HG02610 (cell line): ENCODE measurements around the gene TARS3.
"Not testable (repeated sequence)": the region's sequence is repeated elsewhere in the genome, so short reads cannot be mapped to it uniquely, and the experiment has no call there.

Experiments used
- ATAC-seq: cut with Tn5 transposase; IDR thresholded peaks from one replicate; pipeline ENCODE4 v1.9.1; 2021; ENCODE audit warnings: mild to moderate bottlenecking, moderate library complexity; ENCODE audit not compliant: unreplicated experiment

The TARS3 gene

DNA sequence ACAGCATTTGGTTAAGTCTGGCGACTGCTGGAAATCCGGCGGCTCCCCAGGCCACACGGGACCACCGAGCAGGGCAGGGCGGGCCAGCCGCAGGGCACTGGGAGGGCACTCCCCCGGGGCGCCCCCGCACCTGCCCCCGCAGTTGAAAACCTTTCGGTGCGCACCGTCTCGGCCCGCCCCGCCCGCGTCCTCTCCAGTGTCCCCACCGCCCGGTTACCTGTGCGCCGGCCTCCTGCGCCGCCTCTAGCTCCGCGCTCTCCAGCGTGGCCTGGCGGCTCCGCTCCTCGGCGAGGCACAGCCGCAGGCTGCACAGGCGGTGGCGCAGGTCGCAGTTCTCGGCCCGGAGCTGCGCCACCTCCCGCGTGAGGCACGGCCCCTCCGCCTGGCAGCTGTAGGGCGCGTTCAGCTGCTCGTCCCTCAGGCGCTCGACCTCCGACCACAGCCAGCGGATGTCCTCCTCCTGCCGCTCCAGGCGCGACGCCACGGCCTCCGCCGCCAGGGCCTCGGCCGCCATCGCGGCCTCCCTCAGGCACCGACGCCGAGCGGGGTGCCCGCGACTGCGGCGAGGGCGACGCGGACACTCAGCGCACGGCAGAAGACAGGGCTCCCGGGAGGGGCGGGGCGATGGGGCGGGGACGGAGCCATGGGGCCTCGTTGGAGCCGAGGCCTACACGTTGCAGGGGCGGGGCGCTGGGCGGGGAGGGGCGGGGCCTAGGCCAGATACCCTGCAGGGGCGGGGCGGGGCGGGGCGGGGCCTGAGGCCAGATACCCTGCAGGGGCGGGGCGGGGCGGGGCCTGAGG, at the start of gene TARS3:
TSS of gene TARS3 (minus strand) at position 600 of the 801 bp plus-strand sequence. CDS start at position 514, 86 bp downstream.
- ATAC-seq = peak; percentile 80

DNA sequence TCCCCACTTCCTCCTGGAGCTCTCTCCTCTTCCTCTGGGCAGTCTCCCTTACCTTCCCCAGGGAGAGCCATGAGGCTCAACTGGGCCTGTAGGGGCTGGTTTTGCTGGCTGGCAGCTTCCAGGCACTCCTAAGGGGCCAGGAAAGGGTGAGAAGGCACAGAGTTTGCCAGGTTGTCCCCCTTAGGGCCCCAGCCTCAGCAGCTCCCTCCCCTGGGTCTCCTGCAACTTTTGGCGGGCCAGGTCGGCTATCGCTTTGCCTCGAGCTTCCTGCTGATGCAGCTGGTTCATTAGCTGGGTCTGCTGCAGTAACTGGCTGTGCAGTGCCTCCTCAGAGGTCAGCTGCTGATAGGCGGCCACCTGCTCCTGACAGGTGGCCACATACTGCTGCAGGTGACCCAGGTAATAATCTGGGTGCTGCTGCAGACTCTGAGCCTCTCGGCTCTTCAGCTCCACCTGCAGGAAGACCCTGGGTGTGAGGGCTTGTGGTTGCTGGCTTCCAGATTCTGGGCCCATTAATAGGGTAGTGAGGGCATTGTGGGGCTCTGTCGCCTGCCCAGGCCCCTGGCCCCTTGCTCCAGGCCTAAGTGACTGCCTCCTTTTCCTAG, 49.3 kb upstream of the TARS3 start:
- ATAC-seq = no peak

DNA sequence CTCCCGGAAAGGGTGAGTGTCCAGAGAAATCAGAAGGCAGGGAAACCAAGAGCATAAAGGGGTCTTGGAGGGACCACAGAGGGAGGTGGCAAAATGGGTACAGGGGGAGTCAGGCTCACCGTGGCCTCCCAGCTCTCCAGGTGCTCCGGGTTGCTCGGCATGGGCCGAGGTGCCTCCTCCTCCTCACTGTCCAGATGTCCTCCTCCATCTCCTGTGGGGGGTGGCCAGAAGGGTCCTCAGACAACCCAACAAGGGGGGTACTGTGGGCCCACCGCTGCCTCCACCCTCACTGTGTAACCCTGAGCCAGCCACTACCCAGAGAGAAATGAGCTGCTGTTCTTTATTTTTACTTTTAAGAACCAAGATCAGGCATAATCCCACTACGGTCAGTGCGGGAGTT, 48.6 kb upstream of the TARS3 start:
- no peak for ATAC-seq

DNA sequence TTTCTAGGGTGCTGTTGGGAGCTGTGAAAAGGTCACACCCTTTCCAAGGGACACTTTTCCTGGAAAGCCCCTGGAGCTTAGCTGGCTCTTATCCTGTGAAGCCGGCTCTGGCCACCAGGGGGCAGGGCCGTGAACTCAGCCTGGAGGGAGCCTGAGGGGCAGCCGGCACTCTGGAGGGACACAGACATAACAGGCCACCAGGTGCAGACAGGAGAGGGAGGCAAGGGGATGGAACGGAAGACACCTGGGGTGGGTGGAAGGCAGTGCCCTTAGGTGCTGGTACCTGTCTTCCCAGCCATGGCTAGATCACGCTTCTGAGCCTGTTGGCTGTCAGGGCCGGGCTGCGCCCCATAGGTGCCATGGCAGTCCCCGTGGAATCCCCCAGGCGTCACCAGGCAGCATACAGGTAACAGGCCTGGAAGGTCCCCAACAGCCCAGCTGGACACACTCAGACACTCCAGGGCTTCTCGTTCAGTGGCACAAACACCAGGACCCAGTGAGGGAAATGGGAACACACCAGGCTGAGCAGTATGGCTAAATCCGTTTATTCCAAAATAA, 42.9 kb upstream of the TARS3 start:
- ATAC-seq = not testable (repeated sequence)

DNA sequence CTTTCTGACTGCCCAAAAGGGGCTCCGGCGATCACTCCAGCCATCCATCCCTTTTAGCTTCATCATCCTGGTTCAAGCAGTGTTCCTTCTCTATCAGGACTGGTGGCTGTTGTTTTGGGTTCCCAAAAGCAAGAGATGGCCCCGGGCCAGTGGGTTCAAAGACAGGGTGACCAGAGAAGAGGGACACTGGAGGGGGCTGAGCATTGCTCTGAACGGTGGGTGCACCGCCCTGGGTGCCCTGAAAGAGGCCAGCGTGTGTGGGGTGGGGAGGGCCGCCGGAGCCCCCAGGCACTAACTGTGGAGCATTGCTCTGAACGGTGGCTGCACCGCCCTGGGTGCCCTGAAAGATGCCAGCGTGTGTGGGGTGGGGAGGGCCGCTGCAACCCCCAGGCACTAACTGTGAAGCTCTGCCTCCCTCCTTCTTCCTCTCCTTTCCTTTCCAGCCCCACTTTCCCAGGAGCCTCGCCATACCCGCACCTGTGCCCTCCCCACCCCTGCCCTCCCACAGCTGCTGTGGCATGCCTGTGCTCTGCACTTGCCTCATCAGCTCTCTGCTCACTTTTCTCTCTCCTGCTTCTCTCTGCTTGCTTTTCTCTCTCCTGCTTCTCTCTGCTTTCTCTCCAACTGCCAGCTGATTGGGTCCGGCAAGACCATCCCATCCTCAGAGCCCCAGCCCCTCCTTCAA, 41.6 kb upstream of the TARS3 start:
- no peak for ATAC-seq

DNA sequence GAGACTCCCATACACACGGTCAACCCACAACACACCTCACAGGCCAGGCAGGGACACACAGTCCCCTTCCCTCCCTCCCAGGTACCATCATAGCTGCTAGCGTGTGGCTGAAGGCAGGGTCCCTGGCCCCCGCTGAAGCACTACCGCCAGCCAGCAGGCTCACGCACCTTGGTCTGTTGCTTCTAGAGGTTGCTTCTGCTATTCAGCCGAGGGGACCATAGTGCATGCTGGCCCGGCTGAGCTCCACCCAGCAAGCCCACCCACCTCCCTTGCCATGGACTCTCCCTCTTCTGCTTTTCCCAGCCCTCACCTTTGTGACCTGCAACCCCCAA, 41.0 kb upstream of the TARS3 start:
- not testable (repeated sequence) for ATAC-seq

DNA sequence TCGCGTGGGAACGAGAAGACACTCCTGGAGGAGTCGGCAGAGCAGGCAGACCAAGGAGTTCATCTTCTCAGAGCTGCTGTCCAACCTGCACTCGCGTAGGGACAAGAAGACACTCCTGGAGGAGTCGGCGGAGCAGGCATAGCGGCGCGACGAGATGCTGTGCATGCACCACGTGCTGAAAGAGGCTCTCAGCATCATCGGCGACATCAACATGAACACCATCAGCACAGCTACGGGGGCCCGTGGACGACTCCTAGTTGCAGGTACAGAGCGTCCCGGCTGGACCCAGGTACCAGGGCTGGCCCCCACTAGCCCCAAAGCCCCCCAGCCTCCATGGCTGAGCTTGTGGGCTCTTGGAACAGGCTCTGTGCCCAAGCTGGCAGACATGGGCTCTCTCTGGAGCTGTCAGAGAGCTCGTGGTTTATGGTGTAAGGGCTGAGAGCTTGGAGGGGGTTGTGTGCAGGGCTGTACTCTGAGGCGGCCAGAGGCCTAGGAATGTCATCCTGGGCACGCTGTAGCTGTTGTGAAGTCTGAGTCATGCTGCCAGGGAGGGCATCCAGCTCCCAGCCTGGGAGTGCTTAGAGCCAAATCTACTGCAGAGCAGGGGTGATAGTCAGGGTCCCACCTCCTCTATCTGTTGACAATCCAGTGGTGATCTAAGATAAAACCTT, 40.5 kb upstream of the TARS3 start:
- not testable (repeated sequence) for ATAC-seq

DNA sequence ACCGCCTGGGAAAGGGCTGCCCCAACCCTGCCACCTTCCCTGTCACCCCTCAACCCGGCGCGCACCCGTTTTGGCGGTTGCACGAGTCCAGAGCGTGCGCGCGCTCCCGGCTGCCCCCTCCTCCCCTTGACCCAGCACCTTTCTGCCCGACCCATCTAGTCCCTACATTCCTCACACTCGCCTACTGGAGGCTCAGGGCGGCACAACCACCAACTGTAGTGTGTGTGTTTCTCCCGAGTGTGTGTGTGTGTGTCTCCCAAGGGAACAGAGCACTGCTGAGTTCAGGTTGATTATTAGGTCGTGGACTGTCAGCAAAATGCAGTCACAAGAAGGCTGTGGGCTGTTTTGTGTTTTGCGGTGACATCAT, 22.4 kb upstream of the TARS3 start:
- not testable (repeated sequence) for ATAC-seq

DNA sequence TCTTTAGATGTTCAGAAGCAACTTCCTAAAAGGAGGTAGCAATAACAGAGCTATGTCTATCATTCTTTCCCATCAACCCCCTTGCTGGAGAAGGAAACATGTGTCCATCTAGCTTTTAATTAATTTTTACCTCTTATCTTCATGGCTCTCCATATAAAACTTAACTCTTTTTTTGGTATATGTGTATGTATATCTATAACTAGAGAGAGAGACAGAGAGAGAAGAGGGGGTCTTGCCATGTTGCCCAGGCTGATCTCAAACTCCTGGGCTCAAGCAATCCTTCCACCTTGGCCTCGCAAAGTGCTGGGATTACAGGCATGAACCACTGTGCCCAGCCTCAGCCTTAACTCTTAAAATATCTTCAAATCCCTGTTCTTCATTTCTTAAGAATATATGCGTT, 10.6 kb upstream of the TARS3 start:
- ATAC-seq = not testable (repeated sequence)

DNA sequence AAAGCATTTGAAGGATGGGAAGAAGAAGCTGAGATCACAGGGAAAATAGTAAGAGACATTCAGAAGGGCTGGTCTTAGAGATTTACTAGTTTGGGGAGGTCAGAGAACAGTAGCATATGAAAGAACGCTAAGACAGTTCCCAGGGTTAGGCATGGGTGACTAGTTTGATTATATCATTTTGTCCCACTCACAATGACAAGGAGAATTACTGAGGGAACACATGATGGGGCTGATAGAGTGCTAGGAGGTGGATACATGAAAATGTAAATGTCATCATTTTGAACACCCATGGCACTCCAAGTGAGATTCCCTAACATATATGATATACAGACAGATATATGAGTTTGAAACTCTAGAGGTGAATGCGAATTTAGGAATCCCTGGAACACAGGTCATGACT, 9.3 kb upstream of the TARS3 start:
- ATAC-seq = no peak

DNA sequence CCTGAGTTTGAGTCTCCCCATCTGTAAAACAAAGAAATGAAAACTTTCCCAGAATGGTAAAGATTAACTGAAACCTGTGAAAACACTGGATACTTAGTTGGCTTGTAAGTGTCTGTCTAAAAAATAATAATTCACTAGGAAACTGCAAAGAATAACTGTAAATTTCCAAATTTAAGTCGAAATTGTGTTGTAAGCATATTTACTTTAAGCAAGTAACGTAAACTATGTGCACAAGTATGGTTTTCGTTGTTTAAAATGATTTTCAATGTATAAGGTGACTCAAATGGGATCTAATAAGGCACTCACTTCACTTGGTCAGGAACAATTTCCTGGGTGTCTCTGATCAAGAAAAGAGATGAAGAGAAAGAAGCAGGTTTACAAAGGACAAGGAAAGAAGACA, 8.5 kb upstream of the TARS3 start:
- no peak for ATAC-seq

DNA sequence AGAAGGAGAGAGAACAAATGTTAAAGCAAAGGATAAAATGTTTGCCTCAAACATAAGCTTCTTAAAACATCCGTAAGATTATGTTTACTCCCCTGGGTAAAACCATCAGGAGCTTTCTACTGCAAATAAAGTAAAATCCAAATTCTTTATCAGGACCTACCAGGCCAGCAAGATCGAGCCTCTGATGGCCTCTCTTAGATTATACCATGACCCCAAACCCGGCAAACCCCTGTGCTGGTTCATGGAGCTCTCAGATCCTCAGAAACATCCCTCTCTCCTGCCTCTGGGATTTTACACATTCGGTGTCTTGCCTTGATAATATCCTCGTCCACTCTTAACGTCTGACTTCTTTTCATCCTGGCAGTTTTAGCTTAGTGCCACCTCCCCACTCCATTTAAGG, 7.5 kb upstream of the TARS3 start:
- no peak for ATAC-seq

DNA sequence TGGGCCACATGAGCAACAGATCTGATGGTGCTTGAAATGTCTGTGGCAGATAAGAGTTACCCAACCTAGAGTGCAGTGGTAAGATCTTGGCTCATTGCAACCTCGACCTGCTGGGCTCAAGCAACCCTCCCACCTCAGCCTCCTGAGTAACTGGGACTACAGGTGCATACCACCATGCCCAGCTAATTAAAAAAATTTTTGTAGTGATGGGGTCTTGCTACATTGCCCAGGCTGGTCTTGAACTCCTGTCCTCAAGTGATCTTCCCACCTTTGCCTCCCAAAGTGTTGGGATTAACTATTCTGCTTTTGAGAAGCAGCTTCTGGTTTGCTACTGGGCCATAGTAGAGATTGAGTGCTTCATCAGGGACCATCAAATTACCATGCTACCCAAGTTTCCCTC, 2.9 kb upstream of the TARS3 start:
- ATAC-seq = no peak

DNA sequence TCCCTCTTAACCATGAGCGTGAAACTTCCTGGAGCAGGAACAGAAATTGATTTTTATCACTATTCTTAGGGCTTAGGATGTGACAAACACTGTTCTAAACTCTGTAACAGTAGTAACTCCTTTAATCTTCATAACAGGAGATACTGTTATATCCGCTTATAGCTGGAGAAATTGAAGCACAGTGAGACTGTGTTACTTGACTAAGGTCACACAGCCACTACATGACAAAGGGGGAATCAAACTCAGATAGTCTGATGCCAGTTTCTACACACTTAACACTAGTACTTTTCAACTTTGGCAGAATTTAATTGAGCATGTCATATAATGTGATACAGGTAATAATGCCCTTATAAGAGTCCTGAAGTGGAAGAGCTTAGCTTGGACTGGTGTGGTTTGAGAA, 800 bp upstream of the TARS3 start:
- no peak for ATAC-seq

DNA sequence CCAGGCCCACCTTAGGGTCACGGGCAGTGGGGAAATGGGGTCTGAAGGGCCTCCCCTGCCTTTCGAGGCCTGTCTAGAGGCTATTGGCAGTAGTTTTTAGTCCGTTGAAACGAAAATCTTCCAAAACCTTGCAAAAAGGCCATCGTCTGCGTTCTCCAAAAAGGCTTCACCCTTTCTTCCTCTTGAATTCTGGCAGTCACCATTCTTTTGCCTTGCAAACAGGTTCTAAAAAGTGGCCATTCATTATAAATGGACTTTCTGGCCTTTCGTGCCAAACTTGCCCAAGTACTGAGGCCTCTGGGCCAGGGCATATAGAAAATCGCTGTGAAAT, 367 bp upstream of the TARS3 start:
- no peak for ATAC-seq

DNA sequence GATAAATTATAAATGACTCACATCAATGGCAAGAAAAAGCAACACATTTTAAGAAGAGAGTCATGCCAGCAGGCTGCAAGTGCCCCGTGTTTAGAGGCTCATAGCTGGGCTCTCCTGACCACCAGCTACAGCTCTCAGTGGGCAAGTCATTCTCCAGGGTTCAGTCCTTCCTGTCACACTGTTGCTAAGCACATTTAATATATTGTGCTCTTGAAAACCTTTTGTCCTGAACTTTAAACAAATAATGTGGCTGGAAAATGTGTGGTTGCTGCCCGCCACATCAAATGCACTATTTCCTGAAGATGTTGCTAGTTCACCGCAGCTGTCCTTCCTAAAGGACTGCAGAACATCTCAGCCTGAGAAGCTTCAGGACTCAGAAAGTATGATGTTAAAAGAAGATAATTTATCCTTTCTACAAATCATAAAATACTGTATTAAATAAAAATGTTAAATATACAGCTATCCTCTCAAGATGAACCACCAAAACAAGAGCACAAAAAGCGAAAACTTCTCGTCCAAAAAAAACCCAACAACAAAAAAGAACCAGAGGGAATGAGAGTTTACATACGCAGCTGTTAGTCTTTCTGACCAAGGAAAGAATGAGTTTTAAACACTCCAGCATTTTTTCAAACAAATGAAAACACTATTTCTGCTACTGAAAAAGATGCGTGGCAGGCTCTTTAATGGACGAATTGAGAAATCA, 951 bp downstream of the TARS3 start:
- ATAC-seq = peak; percentile 52

DNA sequence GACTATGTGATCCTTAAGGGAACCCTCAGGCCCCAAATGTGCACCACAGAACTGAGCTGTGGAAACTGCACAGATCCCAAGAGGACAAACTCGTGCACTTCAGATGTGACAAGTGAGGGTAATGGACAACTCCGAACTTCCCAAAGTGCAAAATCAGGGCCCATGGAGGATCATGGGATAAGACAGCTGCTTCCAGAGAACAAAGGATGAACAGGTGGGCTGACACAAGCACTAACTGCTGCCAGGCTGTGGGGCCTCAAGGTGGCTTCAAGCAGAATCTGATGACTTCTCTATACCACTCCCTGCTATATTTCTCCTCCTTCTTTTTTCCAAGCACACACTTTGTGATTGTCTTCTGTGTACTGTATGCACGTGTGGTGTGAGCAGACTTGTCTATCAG, 5.4 kb downstream of the TARS3 start:
- ATAC-seq = no peak

DNA sequence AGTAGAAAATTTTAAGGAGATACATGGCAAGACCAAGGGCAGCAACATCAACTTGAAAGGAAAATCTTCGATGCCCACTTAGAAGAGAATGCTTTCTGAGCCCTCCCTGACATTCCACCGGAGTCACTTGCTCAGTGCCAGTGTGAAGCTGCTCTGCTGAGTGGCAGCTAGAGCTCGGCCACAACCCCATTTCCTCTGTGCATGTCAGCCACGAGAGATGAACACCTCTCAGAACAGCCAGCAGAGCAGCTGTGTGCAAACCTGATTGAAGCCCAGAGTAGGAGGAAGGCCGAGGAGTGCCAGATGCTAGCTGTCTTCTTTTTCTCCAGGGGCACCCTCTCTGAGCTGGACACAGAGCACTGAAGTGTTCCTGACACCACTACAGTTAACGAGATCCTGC, 12.2 kb downstream of the TARS3 start:
- no peak for ATAC-seq

DNA sequence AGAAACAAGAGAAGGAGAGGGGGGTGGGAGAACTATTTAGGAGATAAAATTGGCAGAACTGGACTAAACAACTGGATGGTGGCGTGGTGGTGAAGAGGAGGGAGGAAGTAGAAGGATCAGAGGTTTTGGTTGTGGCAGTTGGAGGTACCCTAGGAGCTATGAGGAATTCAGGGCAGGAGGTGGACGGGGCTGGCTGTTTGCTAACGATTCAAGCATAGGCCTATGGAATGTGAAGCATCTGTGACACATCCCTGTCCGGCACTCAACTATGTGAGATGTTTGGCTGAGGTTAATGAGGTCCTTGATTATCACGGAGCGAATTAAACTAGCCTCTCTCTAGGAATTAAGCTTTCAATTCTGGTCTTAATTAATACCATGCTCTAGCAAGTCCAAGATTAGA, 13.5 kb downstream of the TARS3 start:
- ATAC-seq = no peak

DNA sequence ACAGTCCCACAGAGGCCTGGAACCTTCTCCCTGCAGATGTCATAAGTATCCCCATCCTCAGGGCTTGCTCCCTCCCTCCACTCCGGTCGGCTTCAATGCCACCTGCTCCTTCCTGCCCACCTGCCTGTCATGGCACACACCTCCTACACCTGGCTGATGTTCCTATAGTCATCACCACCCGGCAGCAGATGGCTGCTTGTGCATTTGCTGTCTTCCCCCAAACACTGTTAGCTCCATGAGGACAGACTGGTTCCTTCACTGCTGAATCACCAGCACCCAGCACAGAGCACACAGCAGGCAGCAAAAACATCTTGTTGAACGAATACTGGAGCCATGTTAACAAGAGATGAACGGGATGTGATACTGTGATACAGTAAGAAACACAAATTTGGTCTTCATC, 14.8 kb downstream of the TARS3 start:
- ATAC-seq = no peak

DNA sequence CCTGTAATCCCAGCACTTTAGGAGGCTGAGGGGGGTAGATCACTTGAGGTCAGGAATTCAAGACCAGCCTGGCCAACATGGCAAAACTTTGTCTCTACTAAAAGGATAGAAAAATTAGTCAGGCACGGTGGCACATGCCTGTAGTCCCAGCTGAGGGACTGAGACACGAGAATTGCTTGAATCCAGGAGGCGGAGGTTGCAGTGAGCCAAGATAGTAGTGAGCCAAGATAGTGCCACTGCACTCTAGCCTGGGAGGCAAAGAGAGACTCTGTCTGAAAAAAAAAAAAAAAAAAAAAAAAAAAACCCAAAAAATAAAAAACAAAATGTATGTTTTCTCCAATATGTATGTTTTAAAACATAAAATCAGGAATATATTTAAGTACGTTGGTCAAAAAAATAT, 16.3 kb downstream of the TARS3 start:
- no peak for ATAC-seq
